NCI-H2107 treated with DMSO at 0.1 percent for 48 hours (cell line): Measurements from ENCODE around the gene TNFRSF13B.

Experiments
- DNase-seq: peaks from one replicate; lab custom pipeline; 2025; ENCODE audit not compliant: unreplicated experiment; lab: John Stamatoyannopoulos, UW

Gene TNFRSF13B

DNA sequence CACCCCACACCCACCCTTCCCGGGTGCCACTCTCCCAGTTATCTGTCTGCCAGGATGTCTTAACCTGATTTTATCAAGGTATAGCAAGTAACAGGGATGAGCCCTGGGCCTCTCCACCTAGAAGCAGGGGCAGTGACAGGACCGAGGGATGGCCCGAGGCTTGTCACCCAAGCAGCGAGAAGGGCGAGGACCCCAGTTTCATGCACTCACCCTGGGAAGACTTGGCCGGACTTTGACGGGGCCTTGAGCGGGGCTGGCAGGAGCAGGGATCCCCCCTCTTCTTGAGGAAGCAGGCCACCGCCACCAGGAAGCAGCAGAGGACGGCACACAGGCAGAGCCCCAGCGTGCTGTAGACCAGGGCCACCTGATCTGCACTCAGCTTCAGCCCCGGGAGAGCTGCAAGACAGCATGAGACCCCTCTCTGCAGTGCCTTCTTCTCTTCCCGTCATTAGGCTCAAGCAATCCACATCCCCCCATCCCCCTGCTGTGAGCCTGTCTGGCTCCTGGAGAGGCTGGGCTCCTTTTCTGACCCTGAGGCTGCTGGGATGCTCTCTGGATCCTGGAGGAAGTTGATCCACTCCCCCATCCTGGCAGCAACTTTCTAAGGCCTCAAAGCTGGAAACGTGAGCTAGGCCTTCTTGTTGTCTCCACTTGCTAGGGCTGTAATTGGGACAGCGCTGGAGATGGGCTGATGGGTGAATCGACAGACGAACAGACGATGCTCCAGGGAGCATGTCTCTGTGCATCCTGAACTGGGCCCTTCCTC, 31.6 kb downstream of the TNFRSF13B start:
- DNase-seq = no peak

- DNase-seq = no peak
These were observed 32.3 kb downstream of the TNFRSF13B start for GRCh38 chr17:16939606-16940115.

DNA sequence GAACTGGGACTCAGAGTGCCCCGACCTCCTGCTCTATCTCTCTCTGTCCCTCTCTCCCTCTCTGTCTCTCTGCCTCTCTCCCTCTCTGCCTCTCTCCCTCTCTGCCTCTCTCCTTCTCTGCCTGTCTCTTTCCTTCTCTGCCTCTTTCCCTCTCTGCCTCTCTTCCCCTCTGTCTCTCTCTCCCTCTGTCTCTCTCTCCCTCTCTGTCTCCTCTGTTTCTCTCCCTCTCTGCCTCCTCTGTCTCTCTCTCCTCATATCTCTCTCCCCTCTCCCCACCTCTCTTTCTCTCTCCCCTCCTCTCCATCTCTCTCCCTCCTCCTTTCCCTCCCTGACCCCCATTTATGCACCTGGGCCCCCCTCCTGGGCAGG, 32.7 kb downstream of the TNFRSF13B start:
- DNase-seq = no peak

- DNase-seq = no peak
These were observed 33.3 kb downstream of the TNFRSF13B start for GRCh38 chr17:16938496-16939207.

DNA sequence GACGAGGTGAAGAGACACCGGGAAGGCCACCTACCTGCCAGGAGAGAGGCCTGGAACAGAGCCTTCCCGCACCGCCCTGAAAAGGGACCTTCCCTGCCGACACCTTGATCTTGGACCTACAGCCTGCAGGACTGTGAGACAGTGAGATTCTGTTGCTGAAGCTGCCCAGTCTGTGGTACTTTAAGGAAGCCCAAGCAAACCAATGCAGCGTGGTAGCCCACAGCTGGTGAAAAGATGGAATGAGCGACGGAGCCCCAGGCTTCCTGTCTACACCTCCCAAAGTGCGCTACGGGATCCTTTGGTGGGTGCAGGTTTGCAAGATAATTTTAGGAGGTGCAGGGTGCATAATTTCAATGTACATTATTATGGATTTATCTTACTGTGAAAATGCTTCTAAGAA, 33.9 kb downstream of the TNFRSF13B start:
- no peak for DNase-seq

DNA sequence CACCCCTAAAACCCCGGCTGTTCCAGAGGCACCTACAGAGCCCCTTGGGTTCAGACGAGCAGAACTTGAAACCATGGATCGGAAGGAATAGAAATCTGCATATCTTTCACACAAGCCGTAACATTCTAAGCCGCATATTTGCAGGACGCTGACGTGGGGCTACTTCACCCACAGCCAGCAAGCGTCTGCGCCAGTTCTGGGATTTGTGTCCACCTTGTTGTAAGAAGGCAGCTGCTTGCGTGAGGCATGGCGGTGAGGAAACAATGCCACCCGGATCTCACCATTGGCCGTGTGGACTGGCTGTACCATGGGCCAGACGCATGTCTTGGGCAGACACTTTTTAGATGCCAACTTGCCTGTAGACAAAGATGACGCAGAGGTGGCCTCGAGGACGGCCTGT, 34.5 kb downstream of the TNFRSF13B start:
- DNase-seq = no peak

DNA sequence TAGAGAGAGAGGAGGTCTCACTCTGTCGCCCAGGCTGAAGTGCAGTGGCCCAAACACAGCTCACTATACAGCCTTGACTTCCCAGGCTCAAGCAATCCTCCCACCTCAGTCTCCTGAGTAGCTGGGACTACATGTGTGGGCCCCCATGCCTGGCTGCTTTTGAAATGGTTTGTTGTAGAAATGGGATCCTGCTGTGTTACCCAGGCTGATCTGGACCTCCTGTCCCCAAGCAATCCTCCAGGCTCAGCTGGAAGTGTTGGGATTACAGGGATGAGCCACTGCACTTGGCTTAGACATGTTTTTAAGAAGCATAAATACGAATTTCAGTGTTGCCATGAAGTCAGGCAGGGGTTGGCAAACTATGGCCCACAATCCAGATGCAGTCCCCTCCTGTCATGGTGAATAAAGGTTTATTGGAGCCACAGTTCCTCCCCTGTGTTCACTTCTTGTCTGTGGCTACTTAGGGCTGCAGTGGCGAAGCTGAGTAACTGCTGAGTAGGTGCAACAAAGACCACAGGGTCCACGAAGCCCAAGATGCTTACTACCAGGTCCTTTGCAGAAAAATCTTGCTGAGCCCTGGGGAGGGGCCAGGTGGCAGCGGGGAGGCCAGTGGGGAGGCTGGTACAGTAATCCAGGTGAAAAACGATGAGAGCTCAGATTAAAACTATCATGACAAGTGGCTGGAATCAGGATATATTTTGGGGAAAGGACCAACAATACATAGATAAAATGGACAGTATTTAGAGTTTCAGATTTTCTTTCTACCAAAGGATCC, 35.2 kb downstream of the TNFRSF13B start:
- DNase-seq = no peak

DNA sequence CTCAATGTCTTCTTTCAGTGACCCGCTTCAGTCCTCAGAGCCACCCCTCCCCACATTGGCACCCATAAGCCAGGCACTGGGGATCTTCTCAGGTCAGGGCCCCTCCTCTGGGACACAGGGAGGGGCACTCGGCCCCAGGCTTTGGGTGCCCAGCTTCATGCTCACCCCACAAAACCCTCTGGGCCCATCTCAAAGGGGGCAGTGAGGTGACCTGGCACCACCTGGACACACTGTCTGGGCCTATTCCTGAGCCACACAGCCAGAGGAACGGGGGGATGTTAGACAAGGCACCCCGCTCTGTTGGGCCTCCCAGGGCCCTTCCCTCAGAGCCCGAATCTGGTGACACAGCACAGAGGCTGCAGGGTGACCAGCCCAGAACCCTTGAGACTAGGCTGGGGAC, 36.1 kb downstream of the TNFRSF13B start:
- DNase-seq = no peak

- DNase-seq = no peak
These were observed 36.7 kb downstream of the TNFRSF13B start for GRCh38 chr17:16935241-16935663.

DNA sequence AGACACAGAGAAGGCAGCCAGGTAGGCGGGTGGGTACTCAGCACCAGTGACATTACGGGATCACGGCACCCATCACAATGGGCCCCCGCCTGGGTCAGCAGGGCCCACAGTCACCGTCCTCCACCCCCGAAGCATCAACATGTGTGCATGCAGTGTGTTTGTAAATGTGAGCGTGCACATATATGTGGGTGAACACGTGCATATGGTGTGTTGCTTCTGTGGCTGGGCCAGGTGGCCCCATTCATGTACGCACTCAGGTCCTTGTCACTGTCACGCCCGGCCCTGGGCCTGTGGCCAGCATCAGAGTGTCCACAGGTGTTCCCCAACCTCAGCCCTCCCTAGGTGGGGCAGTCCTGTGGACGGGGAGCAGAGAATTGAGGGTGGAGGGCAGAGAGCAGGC, 37.1 kb downstream of the TNFRSF13B start:
- DNase-seq = no peak

GRCh38 chr17:16934133-16934795, 37.7 kb downstream of the TNFRSF13B start:
- DNase-seq = no peak

DNA sequence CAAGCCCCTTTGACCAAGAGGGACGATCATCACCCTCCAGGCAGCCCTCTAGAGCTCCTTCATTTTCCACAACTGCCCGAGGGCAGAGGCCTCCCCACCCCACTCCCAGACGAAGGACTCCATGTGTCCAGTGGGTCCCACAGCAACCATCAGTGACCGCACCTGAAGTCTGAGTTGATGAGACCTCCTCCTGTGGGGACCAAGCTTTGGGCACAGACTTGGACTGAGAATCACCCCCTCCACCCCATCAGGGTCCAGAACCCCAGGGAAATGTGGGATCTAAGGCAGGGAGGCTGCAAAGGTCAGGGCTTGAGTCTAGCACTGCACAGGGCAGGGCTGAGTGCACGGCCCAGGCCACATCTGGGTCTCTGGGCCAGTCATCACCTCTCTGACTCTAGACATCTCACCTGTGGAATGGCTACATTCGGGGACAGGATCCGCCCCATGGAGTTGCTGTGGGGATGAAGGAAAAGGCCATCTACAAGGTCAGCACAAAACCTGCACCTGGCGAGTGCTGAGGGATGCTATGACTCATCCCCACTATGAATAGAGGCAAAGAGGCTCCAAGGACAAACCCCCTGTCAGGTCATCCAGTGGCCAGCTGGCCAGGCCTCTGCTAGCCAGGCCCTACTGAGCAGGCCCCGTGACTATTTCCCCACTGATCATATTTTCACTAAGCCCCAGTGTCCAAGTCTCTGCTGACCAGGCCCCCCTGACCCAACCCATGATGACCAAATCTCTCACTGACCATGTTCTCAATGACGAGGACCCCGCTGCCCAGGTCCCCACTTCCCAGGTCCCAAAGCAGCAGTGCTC, 38.4 kb downstream of the TNFRSF13B start:
- DNase-seq = no peak

- no peak for DNase-seq
These were observed 39.3 kb downstream of the TNFRSF13B start for GRCh38 chr17:16932611-16933010.

- no peak for DNase-seq
These were observed 39.8 kb downstream of the TNFRSF13B start for GRCh38 chr17:16932156-16932555.

GRCh38 chr17:16931318-16932060, 40.4 kb downstream of the TNFRSF13B start:
- no peak for DNase-seq

DNA sequence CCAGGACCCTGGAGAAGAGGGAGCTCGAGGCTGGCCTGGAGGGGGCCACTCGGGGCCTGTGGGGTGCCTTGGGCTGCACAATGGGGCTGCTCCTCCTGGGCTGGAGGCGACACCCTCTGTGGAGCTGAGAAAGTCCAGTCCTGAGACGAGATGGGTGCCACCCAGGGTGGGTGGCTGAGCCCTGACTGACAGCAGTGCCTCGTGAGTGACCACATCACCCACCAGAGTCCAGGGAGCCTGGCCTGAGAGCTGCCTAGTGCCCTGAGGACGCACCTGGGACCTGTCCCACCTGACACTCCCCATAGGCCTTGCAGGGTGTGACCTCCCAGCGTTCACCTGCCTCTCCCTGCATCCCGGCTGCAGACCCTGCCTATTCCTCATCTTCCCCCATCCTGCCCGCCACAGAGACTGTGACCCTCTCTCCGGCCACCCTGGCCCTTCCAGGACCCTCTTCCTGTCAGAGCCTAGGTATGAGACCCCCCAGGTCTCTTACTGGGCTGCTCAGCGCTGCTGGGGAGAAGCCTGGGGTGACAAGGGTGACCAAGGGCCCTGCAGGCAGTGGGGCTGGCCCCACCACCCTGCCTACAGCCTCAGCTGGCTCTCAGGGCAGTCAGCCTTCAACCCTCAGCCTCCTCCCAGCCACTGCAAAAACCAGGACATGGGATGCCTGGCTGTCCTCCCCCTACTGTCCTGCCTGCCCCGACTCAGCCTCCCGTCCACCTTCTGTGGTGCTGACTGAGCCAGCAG, 41.2 kb downstream of the TNFRSF13B start:
- DNase-seq = no peak

DNA sequence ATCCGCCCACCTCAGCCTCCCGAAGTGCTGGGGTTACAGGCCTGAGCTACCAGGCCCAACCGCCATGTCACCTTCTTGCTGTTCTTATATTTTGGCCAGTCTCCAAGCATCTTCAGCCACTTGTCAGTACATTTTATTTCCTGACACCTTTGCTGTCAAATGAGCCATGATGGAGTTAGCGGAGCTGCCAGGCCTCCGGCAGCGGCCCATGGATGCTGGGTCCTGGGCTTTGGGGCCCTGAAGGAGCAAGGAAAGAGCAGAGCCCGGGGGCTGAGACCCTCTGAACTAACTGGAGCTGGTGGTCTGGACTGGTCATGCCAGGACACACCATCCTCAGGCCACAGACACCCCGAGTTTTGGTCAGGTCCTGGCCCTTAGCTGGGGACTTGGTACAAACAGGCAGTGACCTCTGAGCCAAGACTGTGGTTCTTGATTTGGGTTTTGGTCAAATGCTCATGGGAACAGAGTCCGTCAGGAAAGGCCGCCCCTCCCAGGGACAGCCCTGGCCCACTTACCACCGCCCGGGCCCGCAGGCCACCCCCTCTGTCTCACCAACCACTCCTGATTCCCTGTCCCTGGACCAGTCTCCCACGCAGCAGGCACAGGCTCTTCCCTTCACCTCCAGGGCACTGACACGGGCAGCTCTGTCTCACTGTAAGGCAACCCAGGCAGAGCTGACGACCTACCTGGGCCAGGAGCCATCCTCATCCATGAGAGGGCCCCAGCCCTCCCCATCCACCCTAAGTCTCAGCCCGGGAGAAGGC, 42.0 kb downstream of the TNFRSF13B start:
- no peak for DNase-seq

DNA sequence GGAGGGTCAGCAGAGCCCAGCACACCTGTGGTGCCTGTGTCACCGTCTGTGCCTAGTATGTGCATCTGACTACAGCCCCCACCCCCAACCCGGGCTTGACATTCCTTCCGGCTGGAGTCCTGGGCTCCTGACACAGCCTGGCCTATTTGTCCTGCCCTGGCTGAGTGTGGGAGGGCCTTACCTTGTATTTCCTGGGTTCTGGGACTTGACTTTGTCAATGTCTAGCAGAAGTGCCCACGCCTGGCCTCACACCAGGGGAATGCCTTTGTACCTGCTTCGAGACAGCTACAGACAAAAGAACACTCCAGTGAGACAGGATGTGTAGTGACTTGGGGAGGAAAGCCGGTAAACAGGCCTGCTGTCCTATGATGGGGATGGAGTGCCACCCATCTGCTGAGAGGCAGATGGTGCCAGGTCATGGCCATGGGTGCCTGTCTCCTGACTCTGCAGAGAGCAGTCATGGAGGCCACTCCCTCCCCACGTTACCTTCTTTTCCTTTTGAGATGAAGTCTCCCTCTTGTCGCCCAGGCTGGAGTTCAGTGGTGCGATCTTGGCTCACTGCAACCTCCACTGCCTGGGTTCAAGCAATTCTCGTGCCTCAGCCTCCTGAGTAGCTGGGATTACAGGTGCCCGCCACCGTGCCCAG, 42.8 kb downstream of the TNFRSF13B start:
- DNase-seq = no peak
